ENCODE data around the gene NEXN.

GRCh38 chr1:77910116-77910515 lies 21.7 kb downstream of the NEXN start:
- TF ChIP-seq CTCF (IDR thresholded peaks at IDR 0.05; ENCODE audit: insufficient read depth, low read length): no peak
- no peak for TF ChIP-seq POLR2AphosphoS5 (IDR thresholded peaks at IDR 0.05; ENCODE audit: low read depth)

All from HL-60 (cell line).